HEK293 (cell line): Measurements from ENCODE around the gene ASTN2.

ENCODE experiments used
- CTCF ChIA-PET: fragments of 350-600 bp; formaldehyde crosslinking; extraction: SDS; loops from one replicate; lab custom pipeline; 2021; ENCODE audit warnings: antibody characterized with exemption; lab: Yijun Ruan, JAX
- POLR2A ChIA-PET: fragments of 300-600 bp; formaldehyde crosslinking; extraction: SDS; loops from one replicate; lab custom pipeline; 2020; ENCODE audit warnings: antibody characterized with exemption, inconsistent platforms; lab: Yijun Ruan, JAX
- H3K27ac ChIP-seq: fragments of 200-500 bp; sonication (Bioruptor generic); 2 replicates; pipeline ENCODE4 v1.5.1; 2014; ENCODE audit warnings: low read depth, low read length, control low read depth, inconsistent platforms; ENCODE audit errors: extremely low read depth
- H3K36me3 ChIP-seq, 2 experiments: fragments of 200-500 bp in 1 of 2; sonication (Bioruptor generic) in 1 of 2; 1 replicate in 1 of 2; 2 replicates in 1 of 2; pipeline ENCODE4 v1.5.1; 2014 to 2017; ENCODE audit warnings: inconsistent platforms in 2 of 2, low read length in 2 of 2; ENCODE audit not compliant: control insufficient read depth in 2 of 2, insufficient read depth in 1 of 2
- H3K4me1 ChIP-seq: fragments of 200-500 bp; sonication (Bioruptor generic); 2 replicates; pipeline ENCODE4 v1.5.1; 2014; ENCODE audit warnings: mild to moderate bottlenecking, low read length, inconsistent platforms; ENCODE audit not compliant: control insufficient read depth, insufficient read depth
- H3K4me3 ChIP-seq: 2 replicates; pipeline ENCODE4 v1.5.1; 2011; ENCODE audit warnings: low read depth, mild to moderate bottlenecking, control low read depth, low read length, moderate library complexity
- H3K9me3 ChIP-seq: fragments of 200-500 bp; sonication (Bioruptor generic); 2 replicates; pipeline ENCODE4 v1.5.1; 2014; ENCODE audit warnings: low read depth, low read length, inconsistent platforms; ENCODE audit not compliant: control insufficient read depth, insufficient read depth
- EGR2 ChIP-seq: fragments of 450-650 bp; formaldehyde crosslinking; IDR thresholded peaks from 2 replicates; pipeline ENCODE4 v1.5.1; 2016; ENCODE audit warnings: low read depth, missing biosample characterization, missing genetic modification characterization
- GLI2 ChIP-seq: fragments of 450-650 bp; formaldehyde crosslinking; IDR thresholded peaks from 2 replicates; pipeline ENCODE4; 2017; ENCODE audit warnings: missing biosample characterization, missing genetic modification characterization, low read depth, borderline replicate concordance
- SETDB1 ChIP-seq: IDR thresholded peaks from one replicate; pipeline ENCODE4 v1.6.1; 2017; ENCODE audit warnings: mild to moderate bottlenecking, low read length, moderate library complexity, mixed read lengths; ENCODE audit not compliant: insufficient read length
- ZNF114 ChIP-seq: fragments of 450-650 bp; formaldehyde crosslinking; IDR thresholded peaks from 2 replicates; pipeline ENCODE4 v1.5.0; 2017; ENCODE audit warnings: missing biosample characterization, missing genetic modification characterization
- ZNF223 ChIP-seq: fragments of 450-650 bp; formaldehyde crosslinking; IDR thresholded peaks from 2 replicates; pipeline ENCODE4 v1.5.1; 2016; ENCODE audit warnings: missing biosample characterization, missing genetic modification characterization
- ZNF311 ChIP-seq: fragments of 450-650 bp; formaldehyde crosslinking; IDR thresholded peaks from 2 replicates; pipeline ENCODE4 v1.5.1; 2017; ENCODE audit warnings: missing biosample characterization, missing genetic modification characterization, borderline replicate concordance
- ZNF335 ChIP-seq: fragments of 450-650 bp; formaldehyde crosslinking; conservative IDR thresholded peaks from 2 replicates; pipeline ENCODE4 v1.5.1; 2016; ENCODE audit warnings: missing biosample characterization, missing genetic modification characterization
- ZNF366 ChIP-seq: fragments of 450-650 bp; formaldehyde crosslinking; conservative IDR thresholded peaks from 2 replicates; pipeline ENCODE4 v1.5.1; 2016; ENCODE audit warnings: missing biosample characterization, missing genetic modification characterization
- ZNF501 ChIP-seq: fragments of 450-650 bp; formaldehyde crosslinking; IDR thresholded peaks from 2 replicates; pipeline ENCODE4 v1.5.1; 2016; ENCODE audit warnings: missing biosample characterization, missing genetic modification characterization
- ZNF514 ChIP-seq: fragments of 450-650 bp; formaldehyde crosslinking; IDR thresholded peaks from 2 replicates; pipeline ENCODE4 v1.5.1; 2016; ENCODE audit warnings: missing biosample characterization, missing genetic modification characterization
- ZNF626 ChIP-seq: fragments of 450-650 bp; sonication (Bioruptor Pico); formaldehyde crosslinking; IDR thresholded peaks from 2 replicates; pipeline ENCODE4 v1.5.1; 2018; ENCODE audit warnings: missing biosample characterization, missing genetic modification characterization, inconsistent platforms
- ZNF664 ChIP-seq: fragments of 450-650 bp; formaldehyde crosslinking; IDR thresholded peaks from 2 replicates; pipeline ENCODE4 v1.5.1; 2016; ENCODE audit warnings: missing biosample characterization, missing genetic modification characterization
- ZNF701 ChIP-seq: fragments of 450-650 bp; formaldehyde crosslinking; IDR thresholded peaks from 2 replicates; pipeline ENCODE4 v1.5.1; 2016; ENCODE audit warnings: missing biosample characterization, missing genetic modification characterization
- ZXDB ChIP-seq: fragments of 450-650 bp; formaldehyde crosslinking; IDR thresholded peaks from 2 replicates; pipeline ENCODE4 v1.5.1; 2016; ENCODE audit warnings: missing biosample characterization, missing genetic modification characterization
- TF ChIP-seq, protein P1 (sequence below): fragments of 450-650 bp; formaldehyde crosslinking; conservative IDR thresholded peaks from 2 replicates; pipeline ENCODE4 v1.5.1; 2016; ENCODE audit warnings: low read depth, missing biosample characterization, missing genetic modification characterization
- TF ChIP-seq, protein P2 (sequence below): fragments of 450-650 bp; formaldehyde crosslinking; IDR thresholded peaks from 2 replicates; pipeline ENCODE4 v1.5.1; 2017; ENCODE audit warnings: missing biosample characterization, missing genetic modification characterization
- TF ChIP-seq, protein P3 (sequence below): fragments of 450-650 bp; IDR thresholded peaks from 2 replicates; pipeline ENCODE4 v1.5.1; 2018; ENCODE audit warnings: missing biosample characterization, mild to moderate bottlenecking, missing genetic modification characterization
- TF ChIP-seq, protein P4 (sequence below): fragments of 450-650 bp; formaldehyde crosslinking; IDR thresholded peaks from 2 replicates; pipeline ENCODE4 v1.5.1; 2016; ENCODE audit warnings: missing biosample characterization, missing genetic modification characterization
- TF ChIP-seq, protein P5 (sequence below): fragments of 450-650 bp; formaldehyde crosslinking; IDR thresholded peaks from 2 replicates; pipeline ENCODE4 v1.5.1; 2016; ENCODE audit warnings: missing biosample characterization, missing genetic modification characterization
- TF ChIP-seq, protein P6 (sequence below): fragments of 450-650 bp; formaldehyde crosslinking; IDR thresholded peaks from 2 replicates; pipeline ENCODE4 v1.5.1; 2017; ENCODE audit warnings: missing biosample characterization, missing genetic modification characterization

Gene ASTN2

DNA sequence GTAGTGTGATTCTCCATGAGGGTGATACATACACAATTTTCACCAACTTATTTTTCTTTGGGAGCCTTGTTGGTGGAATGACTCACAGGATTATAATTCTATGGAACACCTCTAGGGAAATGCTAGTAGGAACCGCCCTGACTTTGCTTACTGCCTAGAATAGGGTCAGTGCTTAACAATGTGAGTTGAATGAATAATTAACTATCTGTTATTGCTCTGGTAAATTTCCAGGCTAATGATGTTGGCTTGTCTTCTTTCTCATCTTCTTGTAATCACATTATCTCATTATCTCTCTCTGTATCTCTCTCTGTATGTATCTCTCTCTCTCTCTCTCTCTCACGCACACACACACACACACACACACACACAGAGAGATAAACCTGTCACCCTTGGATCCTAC lies 436.7 kb downstream of the ASTN2 start:
- ChIA-PET CTCF (interaction anchor here (0.6 kb wide), 1 partner anchor 53 kb away, joined by 3 read pairs; no protein-coding TSS in a partner anchor), POLR2A (no interaction called here)
- H3K9me3 ChIP-seq, result no peaks in the 10 kb centered on the region
- H3K36me3 ChIP-seq, result no peaks in the 10 kb centered on the region
- H3K4me3 ChIP-seq, result no peak overlapping the region
- H3K27ac ChIP-seq, result no peak overlapping the region
- TF ChIP-seq ZNF664 (tag by site-specific recombination), result no peak
- no peak for TF ChIP-seq ZNF335 (tag by site-specific recombination)
- no peak for TF ChIP-seq EGR2
- no peak for TF ChIP-seq ZNF366
- TF ChIP-seq, protein P1, sequence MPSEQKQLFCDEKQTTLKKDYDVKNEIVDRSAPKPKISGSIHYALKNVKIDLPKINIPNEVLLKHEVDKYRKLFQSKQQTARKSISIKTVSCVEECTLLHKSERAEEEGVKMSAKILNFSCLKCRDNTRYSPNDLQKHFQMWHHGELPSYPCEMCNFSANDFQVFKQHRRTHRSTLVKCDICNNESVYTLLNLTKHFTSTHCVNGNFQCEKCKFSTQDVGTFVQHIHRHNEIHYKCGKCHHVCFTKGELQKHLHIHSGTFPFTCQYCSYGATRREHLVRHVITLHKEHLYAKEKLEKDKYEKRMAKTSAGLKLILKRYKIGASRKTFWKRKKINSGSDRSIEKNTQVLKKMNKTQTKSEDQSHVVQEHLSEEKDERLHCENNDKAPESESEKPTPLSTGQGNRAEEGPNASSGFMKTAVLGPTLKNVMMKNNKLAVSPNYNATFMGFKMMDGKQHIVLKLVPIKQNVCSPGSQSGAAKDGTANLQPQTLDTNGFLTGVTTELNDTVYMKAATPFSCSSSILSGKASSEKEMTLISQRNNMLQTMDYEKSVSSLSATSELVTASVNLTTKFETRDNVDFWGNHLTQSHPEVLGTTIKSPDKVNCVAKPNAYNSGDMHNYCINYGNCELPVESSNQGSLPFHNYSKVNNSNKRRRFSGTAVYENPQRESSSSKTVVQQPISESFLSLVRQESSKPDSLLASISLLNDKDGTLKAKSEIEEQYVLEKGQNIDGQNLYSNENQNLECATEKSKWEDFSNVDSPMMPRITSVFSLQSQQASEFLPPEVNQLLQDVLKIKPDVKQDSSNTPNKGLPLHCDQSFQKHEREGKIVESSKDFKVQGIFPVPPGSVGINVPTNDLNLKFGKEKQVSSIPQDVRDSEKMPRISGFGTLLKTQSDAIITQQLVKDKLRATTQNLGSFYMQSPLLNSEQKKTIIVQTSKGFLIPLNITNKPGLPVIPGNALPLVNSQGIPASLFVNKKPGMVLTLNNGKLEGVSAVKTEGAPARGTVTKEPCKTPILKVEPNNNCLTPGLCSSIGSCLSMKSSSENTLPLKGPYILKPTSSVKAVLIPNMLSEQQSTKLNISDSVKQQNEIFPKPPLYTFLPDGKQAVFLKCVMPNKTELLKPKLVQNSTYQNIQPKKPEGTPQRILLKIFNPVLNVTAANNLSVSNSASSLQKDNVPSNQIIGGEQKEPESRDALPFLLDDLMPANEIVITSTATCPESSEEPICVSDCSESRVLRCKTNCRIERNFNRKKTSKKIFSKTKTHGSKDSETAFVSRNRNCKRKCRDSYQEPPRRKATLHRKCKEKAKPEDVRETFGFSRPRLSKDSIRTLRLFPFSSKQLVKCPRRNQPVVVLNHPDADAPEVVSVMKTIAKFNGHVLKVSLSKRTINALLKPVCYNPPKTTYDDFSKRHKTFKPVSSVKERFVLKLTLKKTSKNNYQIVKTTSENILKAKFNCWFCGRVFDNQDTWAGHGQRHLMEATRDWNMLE, result no peak
- no peak for TF ChIP-seq ZXDB
- TF ChIP-seq, protein P2, sequence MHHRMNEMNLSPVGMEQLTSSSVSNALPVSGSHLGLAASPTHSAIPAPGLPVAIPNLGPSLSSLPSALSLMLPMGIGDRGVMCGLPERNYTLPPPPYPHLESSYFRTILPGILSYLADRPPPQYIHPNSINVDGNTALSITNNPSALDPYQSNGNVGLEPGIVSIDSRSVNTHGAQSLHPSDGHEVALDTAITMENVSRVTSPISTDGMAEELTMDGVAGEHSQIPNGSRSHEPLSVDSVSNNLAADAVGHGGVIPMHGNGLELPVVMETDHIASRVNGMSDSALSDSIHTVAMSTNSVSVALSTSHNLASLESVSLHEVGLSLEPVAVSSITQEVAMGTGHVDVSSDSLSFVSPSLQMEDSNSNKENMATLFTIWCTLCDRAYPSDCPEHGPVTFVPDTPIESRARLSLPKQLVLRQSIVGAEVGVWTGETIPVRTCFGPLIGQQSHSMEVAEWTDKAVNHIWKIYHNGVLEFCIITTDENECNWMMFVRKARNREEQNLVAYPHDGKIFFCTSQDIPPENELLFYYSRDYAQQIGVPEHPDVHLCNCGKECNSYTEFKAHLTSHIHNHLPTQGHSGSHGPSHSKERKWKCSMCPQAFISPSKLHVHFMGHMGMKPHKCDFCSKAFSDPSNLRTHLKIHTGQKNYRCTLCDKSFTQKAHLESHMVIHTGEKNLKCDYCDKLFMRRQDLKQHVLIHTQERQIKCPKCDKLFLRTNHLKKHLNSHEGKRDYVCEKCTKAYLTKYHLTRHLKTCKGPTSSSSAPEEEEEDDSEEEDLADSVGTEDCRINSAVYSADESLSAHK, result no peak
- TF ChIP-seq ZNF626, result no peak
- TF ChIP-seq SETDB1, result no peak
- no peak for TF ChIP-seq GLI2 (tag by site-specific recombination)
- TF ChIP-seq, protein P3, sequence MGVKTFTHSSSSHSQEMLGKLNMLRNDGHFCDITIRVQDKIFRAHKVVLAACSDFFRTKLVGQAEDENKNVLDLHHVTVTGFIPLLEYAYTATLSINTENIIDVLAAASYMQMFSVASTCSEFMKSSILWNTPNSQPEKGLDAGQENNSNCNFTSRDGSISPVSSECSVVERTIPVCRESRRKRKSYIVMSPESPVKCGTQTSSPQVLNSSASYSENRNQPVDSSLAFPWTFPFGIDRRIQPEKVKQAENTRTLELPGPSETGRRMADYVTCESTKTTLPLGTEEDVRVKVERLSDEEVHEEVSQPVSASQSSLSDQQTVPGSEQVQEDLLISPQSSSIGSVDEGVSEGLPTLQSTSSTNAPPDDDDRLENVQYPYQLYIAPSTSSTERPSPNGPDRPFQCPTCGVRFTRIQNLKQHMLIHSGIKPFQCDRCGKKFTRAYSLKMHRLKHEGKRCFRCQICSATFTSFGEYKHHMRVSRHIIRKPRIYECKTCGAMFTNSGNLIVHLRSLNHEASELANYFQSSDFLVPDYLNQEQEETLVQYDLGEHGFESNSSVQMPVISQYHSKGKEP (tag by site-specific recombination), result no peak
- TF ChIP-seq, protein P4, sequence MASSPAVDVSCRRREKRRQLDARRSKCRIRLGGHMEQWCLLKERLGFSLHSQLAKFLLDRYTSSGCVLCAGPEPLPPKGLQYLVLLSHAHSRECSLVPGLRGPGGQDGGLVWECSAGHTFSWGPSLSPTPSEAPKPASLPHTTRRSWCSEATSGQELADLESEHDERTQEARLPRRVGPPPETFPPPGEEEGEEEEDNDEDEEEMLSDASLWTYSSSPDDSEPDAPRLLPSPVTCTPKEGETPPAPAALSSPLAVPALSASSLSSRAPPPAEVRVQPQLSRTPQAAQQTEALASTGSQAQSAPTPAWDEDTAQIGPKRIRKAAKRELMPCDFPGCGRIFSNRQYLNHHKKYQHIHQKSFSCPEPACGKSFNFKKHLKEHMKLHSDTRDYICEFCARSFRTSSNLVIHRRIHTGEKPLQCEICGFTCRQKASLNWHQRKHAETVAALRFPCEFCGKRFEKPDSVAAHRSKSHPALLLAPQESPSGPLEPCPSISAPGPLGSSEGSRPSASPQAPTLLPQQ (tag by site-specific recombination), result no peak
- TF ChIP-seq, protein P5, sequence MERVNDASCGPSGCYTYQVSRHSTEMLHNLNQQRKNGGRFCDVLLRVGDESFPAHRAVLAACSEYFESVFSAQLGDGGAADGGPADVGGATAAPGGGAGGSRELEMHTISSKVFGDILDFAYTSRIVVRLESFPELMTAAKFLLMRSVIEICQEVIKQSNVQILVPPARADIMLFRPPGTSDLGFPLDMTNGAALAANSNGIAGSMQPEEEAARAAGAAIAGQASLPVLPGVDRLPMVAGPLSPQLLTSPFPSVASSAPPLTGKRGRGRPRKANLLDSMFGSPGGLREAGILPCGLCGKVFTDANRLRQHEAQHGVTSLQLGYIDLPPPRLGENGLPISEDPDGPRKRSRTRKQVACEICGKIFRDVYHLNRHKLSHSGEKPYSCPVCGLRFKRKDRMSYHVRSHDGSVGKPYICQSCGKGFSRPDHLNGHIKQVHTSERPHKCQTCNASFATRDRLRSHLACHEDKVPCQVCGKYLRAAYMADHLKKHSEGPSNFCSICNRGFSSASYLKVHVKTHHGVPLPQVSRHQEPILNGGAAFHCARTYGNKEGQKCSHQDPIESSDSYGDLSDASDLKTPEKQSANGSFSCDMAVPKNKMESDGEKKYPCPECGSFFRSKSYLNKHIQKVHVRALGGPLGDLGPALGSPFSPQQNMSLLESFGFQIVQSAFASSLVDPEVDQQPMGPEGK (tag by site-specific recombination), result no peak
- no peak for TF ChIP-seq ZNF311 (tag by site-specific recombination)
- no peak for TF ChIP-seq ZNF223
- TF ChIP-seq, protein P6, sequence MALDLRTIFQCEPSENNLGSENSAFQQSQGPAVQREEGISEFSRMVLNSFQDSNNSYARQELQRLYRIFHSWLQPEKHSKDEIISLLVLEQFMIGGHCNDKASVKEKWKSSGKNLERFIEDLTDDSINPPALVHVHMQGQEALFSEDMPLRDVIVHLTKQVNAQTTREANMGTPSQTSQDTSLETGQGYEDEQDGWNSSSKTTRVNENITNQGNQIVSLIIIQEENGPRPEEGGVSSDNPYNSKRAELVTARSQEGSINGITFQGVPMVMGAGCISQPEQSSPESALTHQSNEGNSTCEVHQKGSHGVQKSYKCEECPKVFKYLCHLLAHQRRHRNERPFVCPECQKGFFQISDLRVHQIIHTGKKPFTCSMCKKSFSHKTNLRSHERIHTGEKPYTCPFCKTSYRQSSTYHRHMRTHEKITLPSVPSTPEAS (tag by site-specific recombination), result no peak
- TF ChIP-seq ZNF501 (tag by site-specific recombination), result no peak
- TF ChIP-seq ZNF514, result no peak
- TF ChIP-seq ZNF701 (tag by site-specific recombination), result no peak
- no peak for TF ChIP-seq ZNF114
- no peaks in the 10 kb centered on the region for H3K4me1 ChIP-seq
